H1 (cell line): ENCODE measurements around the gene HPN. TPM values are rescaled to one million over a fixed set of nuclear protein-coding genes. Genes with fewer than 3 reads are reported as not detected.

Source experiments
- BRCA1 ChIP-seq: IDR thresholded peaks from 2 replicates; pipeline ENCODE4 v1.6.1; 2012; ENCODE audit warnings: low read depth, low read length, improper control_type of control experiment
- CHD7 ChIP-seq: fragments of 300-600 bp; sonication (generic); IDR thresholded peaks from 2 replicates; pipeline ENCODE4 v1.7.1; 2012; ENCODE audit warnings: low read length, moderate library complexity, mild to moderate bottlenecking, inconsistent platforms; ENCODE audit not compliant: insufficient replicate concordance
- CREB1 ChIP-seq: IDR thresholded peaks from 2 replicates; pipeline ENCODE4 v1.6.1; 2012; ENCODE audit warnings: inconsistent platforms
- EZH2 ChIP-seq: fragments of 200-600 bp; sonication (generic); IDR thresholded peaks from 2 replicates; pipeline ENCODE4 v1.7.1; 2012; ENCODE audit warnings: low read depth, mild to moderate bottlenecking, moderate library complexity, low read length, inconsistent platforms; ENCODE audit not compliant: severe bottlenecking
- GABPA ChIP-seq: IDR thresholded peaks from 2 replicates; pipeline ENCODE4 v1.6.1; 2011; ENCODE audit warnings: mild to moderate bottlenecking, low read length, moderate library complexity, borderline replicate concordance; ENCODE audit not compliant: insufficient read depth
- JUN ChIP-seq: IDR thresholded peaks from 2 replicates; pipeline ENCODE4 v1.6.1; 2011; ENCODE audit warnings: low read depth, mild to moderate bottlenecking, improper control_type of control experiment, low read length
- MAX ChIP-seq: IDR thresholded peaks from 2 replicates; pipeline ENCODE4 v1.6.1; 2012; ENCODE audit warnings: inconsistent platforms
- SIX5 ChIP-seq: IDR thresholded peaks from 2 replicates; pipeline ENCODE4 v1.6.1; 2011; ENCODE audit warnings: mild to moderate bottlenecking, low read depth, low read length
- TAF1 ChIP-seq: IDR thresholded peaks from 2 replicates; pipeline ENCODE4 v1.6.1; 2011; ENCODE audit warnings: mild to moderate bottlenecking, low read depth, low read length
- ZNF274 ChIP-seq: IDR thresholded peaks from 2 replicates; pipeline ENCODE4 v1.7.0; 2012; ENCODE audit warnings: low read length, borderline replicate concordance; ENCODE audit errors: extremely low read depth
- polyA plus RNA-seq, 7 experiments: library from polyadenylated mRNA; depleted of rRNA in 3 of 7; stranded (reverse) in 5 of 7; unstranded in 2 of 7; fragments of >200 nt in 5 of 7; fragments of 200-250 nt in 2 of 7; gene quantifications; 1 replicate in 5 of 7; 2 replicates in 1 of 7; 4 replicates in 1 of 7; pipeline versions ENCODE4 v1.2.1 to v1.2.3, GENCODE V29; 2011 to 2013; ENCODE audit warnings: missing spikeins in 2 of 7, mixed read lengths in 2 of 7
- total RNA-seq: library from RNA; stranded (reverse); fragmentation: NEBNext Ultra II Directional; extraction: Animal tissue kit (Norgen Biotek cat#: 25700); gene quantifications from 2 replicates; pipeline ENCODE4 v1.2.1, GENCODE V29; 2021

The HPN gene
- total and polyA plus RNA-seq, 2 of the 8 experiments (the other 6 are each of a cell fraction or from before 2014, with no cell fraction given): 14.7 to 33.7 TPM

DNA sequence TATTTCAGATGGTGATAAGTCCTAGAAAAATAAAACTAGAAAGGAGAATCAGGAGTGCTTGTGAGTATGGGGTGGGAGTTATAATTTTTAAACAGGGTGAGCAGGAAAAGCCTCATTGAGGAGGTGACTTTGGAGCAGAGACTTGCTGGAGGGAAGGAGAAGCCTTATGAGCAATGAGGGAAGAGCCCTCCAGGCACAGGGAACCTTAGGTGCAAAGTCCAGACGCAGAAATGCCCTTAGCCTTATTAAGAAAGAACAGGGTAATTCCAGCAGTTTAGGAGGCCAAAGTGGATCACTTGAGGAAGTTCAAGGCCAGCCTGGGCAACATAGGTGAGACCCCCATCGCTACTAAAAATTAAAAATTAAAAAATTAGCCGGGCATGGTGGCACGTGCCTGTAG lies 53.1 kb downstream of the HPN start (continued):
- TF ChIP-seq CHD7 (no peak), CREB1 (no peak), MAX (no peak), BRCA1 (no peak), EZH2 (no peak), GABPA (no peak), SIX5 (no peak), ZNF274 (no peak), TAF1 (no peak), JUN (no peak)
